H1 (cell line): ENCODE data around the gene ZDHHC11B.

Experiments used
- ATF2 ChIP-seq: IDR thresholded peaks from 2 replicates; pipeline ENCODE4 v1.6.1; 2012; ENCODE audit warnings: low read length, inconsistent platforms
- CEBPB ChIP-seq: IDR thresholded peaks from 2 replicates; pipeline ENCODE4 v1.6.1; 2012; ENCODE audit warnings: low read depth, low read length
- CTCF ChIP-seq, 3 experiments: IDR thresholded peaks; 1 replicate in 2 of 3; 2 replicates in 1 of 3; pipeline versions ENCODE4 v1.5.1 to v1.6.1; 2011; ENCODE audit warnings: low read length in 3 of 3, mild to moderate bottlenecking in 3 of 3, inconsistent platforms in 2 of 3, low read depth in 1 of 3, moderate library complexity in 1 of 3; ENCODE audit not compliant: insufficient read depth in 1 of 3; ENCODE audit errors: control extremely low read depth in 1 of 3
- EP300 ChIP-seq, 2 experiments: IDR thresholded peaks; 1 replicate in 1 of 2; 2 replicates in 1 of 2; pipeline ENCODE4 v1.6.1; 2011 to 2012; ENCODE audit warnings: low read depth in 2 of 2, low read length in 2 of 2, mild to moderate bottlenecking in 2 of 2, borderline replicate concordance in 1 of 2, inconsistent platforms in 1 of 2, moderate library complexity in 1 of 2
- EZH2 ChIP-seq: fragments of 200-600 bp; sonication (generic); IDR thresholded peaks from 2 replicates; pipeline ENCODE4 v1.7.1; 2012; ENCODE audit warnings: low read depth, mild to moderate bottlenecking, moderate library complexity, low read length, inconsistent platforms; ENCODE audit not compliant: severe bottlenecking

- no peak for TF ChIP-seq CTCF (IDR thresholded peaks at IDR 0.05; ENCODE audit: control extremely low read depth in 1 of 3, insufficient read depth in 1 of 3, low read depth in 1 of 3, low read length in 3 of 3)
- TF ChIP-seq EP300 (IDR thresholded peaks at IDR 0.05; ENCODE audit: borderline replicate concordance in 1 of 2, low read depth in 2 of 2, low read length in 2 of 2): no peak
- no peak for TF ChIP-seq CEBPB
- TF ChIP-seq EZH2: no peak
- TF ChIP-seq ATF2: no peak
Observed at GRCh38 chr5:661891-662750, 122.4 kb downstream of the ZDHHC11B start.
